ENCODE data around the gene REPS1.

REPS1 gene

GRCh38 chr6:138989098-138989983 is 1.3 kb upstream of the REPS1 start:
- ChIA-PET CTCF (interaction anchor here (0.5 to 0.9 kb wide), 2 partner anchors 94 to 173 kb away, joined by 6 read pairs; no protein-coding TSS in a partner anchor), POLR2A (ENCODE audit: low non-redundant PET) (no interaction called here)
- H3K27ac ChIP-seq, result no peak overlapping the region
- DNase-seq (ENCODE audit: low spot score), result no peak
- no peak for TF ChIP-seq CTCF (conservative IDR thresholded peaks at IDR 0.05; ENCODE audit: low read depth)

GRCh38 chr6:138988469-138988834 is 399 bp upstream of the REPS1 start:
- H3K27ac ChIP-seq, result peak overlapping the region; percentile 71
- CTCF ChIA-PET, result interaction anchor here (0.6 to 0.7 kb wide), 2 partner anchors 24 to 34 kb away, joined by 3 read pairs; no protein-coding TSS in a partner anchor
- POLR2A ChIA-PET (ENCODE audit: low non-redundant PET), result no interaction called here
- no peak for DNase-seq (ENCODE audit: low spot score)
- TF ChIP-seq CTCF (conservative IDR thresholded peaks at IDR 0.05; ENCODE audit: low read depth), result peak; percentile 60; the same call in 1 of the 2 replicates

GRCh38 chr6:138987080-138987642 is 892 bp downstream of the REPS1 start:
- ChIA-PET CTCF (interaction anchor here (1.2 kb wide), 1 partner anchor 171 kb away, joined by 3 read pairs; no protein-coding TSS in a partner anchor), POLR2A (ENCODE audit: low non-redundant PET) (interaction anchor here (0.9 kb wide), 1 partner anchor 169 kb away, joined by 3 read pairs; no protein-coding TSS in a partner anchor)
- H3K27ac ChIP-seq, result peak overlapping the region; percentile 71
- TF ChIP-seq CTCF (conservative IDR thresholded peaks at IDR 0.05; ENCODE audit: low read depth), result no peak
- DNase-seq (ENCODE audit: low spot score), result no peak

- ChIA-PET POLR2A (ENCODE audit: low non-redundant PET) (interaction anchor here (0.9 kb wide), 1 partner anchor 169 kb away, joined by 3 read pairs; no protein-coding TSS in a partner anchor), CTCF (interaction anchor here (1.2 kb wide), 1 partner anchor 170 kb away, joined by 3 read pairs; no protein-coding TSS in a partner anchor)
- no peak for TF ChIP-seq CTCF (conservative IDR thresholded peaks at IDR 0.05; ENCODE audit: low read depth)
- no peak overlapping the region for H3K27ac ChIP-seq
- no peak for DNase-seq (ENCODE audit: low spot score)
Observed at GRCh38 chr6:138986578-138986977, 1.5 kb downstream of the REPS1 start.

- ChIA-PET POLR2A (ENCODE audit: low non-redundant PET) (no interaction called here), CTCF (no interaction called here)
- DNase-seq (ENCODE audit: low spot score), result no peak
- H3K27ac ChIP-seq, result no peak overlapping the region
- TF ChIP-seq CTCF (conservative IDR thresholded peaks at IDR 0.05; ENCODE audit: low read depth), result no peak
Observed at GRCh38 chr6:138981416-138981815, 6.6 kb downstream of the REPS1 start.

GRCh38 chr6:138979813-138980668 is 8.0 kb downstream of the REPS1 start:
- POLR2A ChIA-PET (ENCODE audit: low non-redundant PET), result no interaction called here
- CTCF ChIA-PET, result no interaction called here
- DNase-seq (ENCODE audit: low spot score), result no peak
- H3K27ac ChIP-seq, result no peak overlapping the region
- no peak for TF ChIP-seq CTCF (conservative IDR thresholded peaks at IDR 0.05; ENCODE audit: low read depth)
